ENCODE data around the gene IKZF2.

IKZF2 gene

DNA sequence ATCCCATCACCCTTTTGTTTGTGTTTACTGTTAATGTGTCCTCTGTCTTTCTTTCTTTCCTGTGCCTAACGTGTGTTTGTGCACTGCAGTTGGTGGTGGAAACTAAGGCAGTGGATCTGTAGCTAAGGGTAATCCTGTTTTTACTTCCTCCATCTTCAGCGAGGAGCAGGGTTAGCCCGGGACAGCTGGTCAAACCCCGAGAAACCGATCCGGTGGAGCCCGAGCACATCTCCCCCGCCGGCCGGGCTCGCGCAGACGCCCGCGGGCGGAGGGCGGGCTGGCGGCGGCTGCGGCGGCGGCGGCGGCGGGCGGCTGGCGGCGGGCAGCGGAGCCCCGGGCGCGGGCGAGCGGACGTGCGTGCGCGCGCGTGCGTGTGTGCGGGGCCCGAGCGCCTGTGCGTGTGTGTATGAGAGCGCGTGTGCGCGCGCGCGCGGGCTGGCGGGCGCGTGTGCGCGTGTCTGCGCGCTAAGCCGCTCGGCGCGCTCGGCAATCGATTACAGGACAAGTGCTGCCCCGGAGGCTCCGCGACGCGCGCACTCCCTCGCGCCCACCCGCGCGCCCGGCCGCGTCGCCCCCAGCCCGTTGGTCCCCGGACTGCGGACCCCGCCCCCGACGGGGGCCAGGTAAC lies at the start of gene IKZF2:
TSS of gene IKZF2 (minus strand) at position 176 of the 628 bp plus-strand sequence. CDS start 2,983 bp downstream, outside the sequence.
- FAIRE-seq (peak; percentile 81), DNase-seq (ENCODE audit: low spot score) (peak; percentile 84)

GRCh38 chr2:213199871-213200270 lies 48.5 kb upstream of the IKZF2 start:
- no peak for FAIRE-seq
- DNase-seq (ENCODE audit: low spot score): no peak

GRCh38 chr2:213189001-213189899 lies 37.8 kb upstream of the IKZF2 start:
- FAIRE-seq (no peak), DNase-seq (ENCODE audit: low spot score) (peak; percentile 17)

- DNase-seq (ENCODE audit: low spot score) (no peak), FAIRE-seq (no peak)
Observed at GRCh38 chr2:213188533-213188867, 37.1 kb upstream of the IKZF2 start.

GRCh38 chr2:213187833-213188532 lies 36.6 kb upstream of the IKZF2 start:
- DNase-seq (ENCODE audit: low spot score) (peak; percentile 74), FAIRE-seq (no peak)

- FAIRE-seq: no peak
Observed at GRCh38 chr2:213187386-213187785, 36.0 kb upstream of the IKZF2 start.

GRCh38 chr2:213185147-213185822 lies 33.9 kb upstream of the IKZF2 start:
- no peak for DNase-seq (ENCODE audit: low spot score)
- no peak for FAIRE-seq

More at GRCh38 chr2:213187386-213187785, 36.0 kb upstream of the IKZF2 start:
- DNase-seq (ENCODE audit: low spot score): no peak

- no peak for DNase-seq (ENCODE audit: low spot score)
- no peak for FAIRE-seq
Observed at GRCh38 chr2:213181712-213182111, 30.3 kb upstream of the IKZF2 start.

DNA sequence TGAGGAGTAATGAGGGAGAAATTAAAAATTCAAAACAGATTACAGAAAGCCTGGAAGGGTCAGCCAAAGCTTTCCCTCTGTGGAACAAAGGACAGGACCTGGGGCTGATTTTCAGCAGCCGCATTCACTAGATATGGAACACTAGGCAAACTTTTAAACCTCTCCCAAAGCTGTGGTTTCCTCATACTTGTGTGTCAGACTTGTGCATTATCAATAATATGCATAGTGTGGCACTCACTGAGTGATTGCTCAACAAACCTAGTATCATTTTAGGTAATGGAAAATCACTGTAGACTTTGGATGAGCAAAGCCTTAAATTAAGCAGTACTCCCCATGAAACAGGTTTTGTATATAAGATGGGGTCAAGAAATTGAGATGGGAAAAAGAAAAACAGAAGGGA lies 26.3 kb upstream of the IKZF2 start:
- no peak for FAIRE-seq

DNA sequence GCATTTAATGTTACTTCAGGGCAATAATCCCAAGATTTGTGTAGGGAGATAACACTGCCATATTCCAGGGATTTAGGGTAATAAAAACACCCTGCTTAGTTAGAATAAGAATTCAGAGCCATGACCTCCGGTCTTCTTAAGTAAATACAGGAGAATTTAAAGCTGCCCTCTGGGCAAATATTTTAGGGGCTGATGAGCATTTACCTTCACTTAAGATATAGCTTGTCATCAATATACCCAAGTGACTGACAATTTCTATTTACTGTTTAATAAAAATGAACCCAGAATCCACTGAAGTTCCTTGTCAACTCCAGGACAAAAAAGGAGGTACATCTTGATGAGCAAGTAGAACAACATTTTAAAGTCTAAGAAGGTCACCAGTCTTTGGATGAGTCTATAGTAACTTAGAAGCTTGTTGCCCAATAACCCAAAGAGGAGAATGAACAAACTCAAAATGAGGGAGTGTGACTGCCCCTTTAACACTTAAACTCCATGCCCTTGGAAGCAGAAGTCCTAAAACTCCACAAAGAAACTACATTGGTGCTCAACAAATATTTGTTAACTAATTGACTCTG lies 24.3 kb upstream of the IKZF2 start:
- DNase-seq (ENCODE audit: low spot score) (no peak), FAIRE-seq (no peak)

More for the DNA sequence above, 26.3 kb upstream of the IKZF2 start:
- DNase-seq (ENCODE audit: low spot score): no peak

GRCh38 chr2:213172641-213173040 lies 21.2 kb upstream of the IKZF2 start:
- FAIRE-seq (no peak), DNase-seq (ENCODE audit: low spot score) (no peak)

DNA sequence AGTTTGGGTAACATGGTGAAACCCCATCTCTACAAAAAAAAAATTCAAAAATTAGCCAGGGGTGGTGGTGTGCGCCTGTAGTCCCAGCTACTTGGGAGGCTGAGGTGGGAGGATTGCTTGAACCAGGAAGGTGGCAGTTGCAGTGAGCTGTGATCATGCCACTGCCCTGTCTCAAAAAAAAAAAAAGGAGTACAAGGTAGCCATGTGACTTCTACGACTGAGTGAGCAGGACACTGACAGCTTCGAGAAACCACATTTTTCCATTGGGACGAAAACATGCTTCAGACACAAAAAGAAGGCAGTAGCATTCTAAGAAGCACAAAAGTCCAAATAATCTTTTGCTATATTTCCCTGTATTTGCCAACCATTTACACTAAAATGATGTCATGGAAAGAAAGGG lies 19.7 kb upstream of the IKZF2 start:
- FAIRE-seq: no peak

DNA sequence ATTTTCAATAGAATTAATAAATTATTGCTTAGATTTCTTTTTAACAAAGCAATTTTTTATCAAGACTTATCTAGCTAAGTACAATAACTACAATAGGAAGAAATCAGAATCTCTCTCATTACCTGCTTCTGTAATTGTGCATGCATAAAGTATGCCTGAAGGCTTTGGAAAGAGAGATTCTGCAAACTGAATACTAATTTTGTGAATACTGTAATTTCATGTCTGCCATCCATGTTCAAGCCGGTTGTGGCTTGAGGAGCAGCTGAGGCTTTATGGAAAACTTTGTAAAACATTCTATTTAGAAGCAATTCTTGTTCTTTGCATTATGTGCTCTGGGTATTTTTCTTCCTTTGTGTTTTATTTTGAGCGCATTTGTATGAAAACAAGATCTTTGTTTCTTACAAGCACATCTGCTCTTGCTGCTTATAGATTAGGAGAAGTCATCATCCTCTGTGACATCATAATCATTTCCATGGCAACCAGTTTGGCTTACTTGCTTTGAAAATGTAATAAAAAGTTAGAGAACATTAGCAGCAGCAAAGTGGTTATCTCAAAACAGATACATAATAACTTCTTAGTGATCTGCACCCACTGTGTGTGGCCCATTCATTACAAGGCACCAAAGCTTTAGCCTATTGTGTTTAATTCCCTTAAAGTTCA lies 16.0 kb upstream of the IKZF2 start:
- no peak for FAIRE-seq
- no peak for DNase-seq (ENCODE audit: low spot score)

More for the DNA sequence above, 19.7 kb upstream of the IKZF2 start:
- DNase-seq (ENCODE audit: low spot score): no peak

GRCh38 chr2:213166109-213166508 lies 14.7 kb upstream of the IKZF2 start:
- DNase-seq (ENCODE audit: low spot score) (no peak), FAIRE-seq (no peak)

- FAIRE-seq (no peak), DNase-seq (ENCODE audit: low spot score) (no peak)
Observed at GRCh38 chr2:213164263-213164662, 12.9 kb upstream of the IKZF2 start.

GRCh38 chr2:213162516-213163118 lies 11.2 kb upstream of the IKZF2 start:
- no peak for DNase-seq (ENCODE audit: low spot score)
- no peak for FAIRE-seq

GRCh38 chr2:213161759-213162515 lies 10.5 kb upstream of the IKZF2 start:
- FAIRE-seq (no peak), DNase-seq (ENCODE audit: low spot score) (no peak)

- DNase-seq (ENCODE audit: low spot score): no peak
- no peak for FAIRE-seq
Observed at GRCh38 chr2:213159768-213160167, 8.4 kb upstream of the IKZF2 start.

- no peak for FAIRE-seq
Observed at GRCh38 chr2:213157242-213157641, 5.8 kb upstream of the IKZF2 start.

More at GRCh38 chr2:213157242-213157641, 5.8 kb upstream of the IKZF2 start:
- DNase-seq (ENCODE audit: low spot score): no peak
